Measurements from ENCODE around the gene TRERF1. TPM values are rescaled to one million over a fixed set of nuclear protein-coding genes. Genes with fewer than 3 reads are reported as not detected.

Gene TRERF1
- total RNA-seq, 5 donors from 2014 or later (not counting 1 experiment from before 2014, with no cell fraction given): 20.5 to 52.2 (median 25.6) TPM

GRCh38 chr6:42452171-42453030 is 675 bp upstream of the TRERF1 start:
- under 1% methylated on average over 63 of the region's 78 CpGs for WGBS (ENCODE audit: insufficient coverage)
- ATAC-seq (replicated peaks in 1 of 4) (peak; percentile 41 to 50 (median 48)), DNase-seq (peak in 33 of 35 experiments; percentile 22 to 73 (median 46))
- Mint-ChIP-seq H3K9me3 (no peaks in the 10 kb centered on the region), H3K4me3 (peak overlapping the region; percentile 89 to 99 (median 93)), H3K36me3 (peaks cover 12% of the 10 kb centered on the region), H3K4me1 (peaks cover 40 to 50% (median 42%) of the 10 kb centered on the region in 3 donors), H3K27me3 (no peaks in the 10 kb centered on the region), H3K27ac (peak overlapping the region; percentile 95 to 96)
- H3K9me3 ChIP-seq: no peaks in the 10 kb centered on the region
- peak overlapping the region; percentile 66 to 87 for H3K4me3 ChIP-seq (ENCODE audit: control insufficient read depth in 1 of 2, extremely low read depth in 1 of 2, low read length in 1 of 2)
- no peaks in the 10 kb centered on the region for H3K27me3 ChIP-seq (replicated peaks in 1 of 2; ENCODE audit: control insufficient read depth in 2 of 2, extremely low read depth in 1 of 2, insufficient read depth in 2 of 2, low read length in 1 of 2)
- CTCF ChIA-PET: interaction anchor here (0.6 to 1.9 kb wide), 5 partner anchors 10 to 79 kb away, joined by 3 to 13 read pairs (median 4); no protein-coding TSS in a partner anchor
- POLR2A ChIA-PET: interaction anchor here (0.5 to 2.2 kb wide), 5 partner anchors 8 to 94 kb away, joined by 4 to 8 read pairs (median 4); no protein-coding TSS in a partner anchor
- no peaks in the 10 kb centered on the region for H3K36me3 ChIP-seq (ENCODE audit: control insufficient read depth in 2 of 2, extremely low read depth in 1 of 2, insufficient read depth in 1 of 2, low read length in 1 of 2)
- H3K4me1 ChIP-seq (ENCODE audit: control insufficient read depth in 1 of 2, extremely low read depth in 1 of 2, insufficient read depth in 2 of 2, low read length in 2 of 2): peaks cover 18 to 31% of the 10 kb centered on the region in 2 experiments
- H3K27ac ChIP-seq (ENCODE audit: low read length): peak overlapping the region; percentile 67

GRCh38 chr6:42450477-42451332 is 1.0 kb downstream of the TRERF1 start:
- Mint-ChIP-seq H3K4me3 (peak overlapping the region; percentile 89 to 99 (median 93)), H3K36me3 (peaks cover 19% of the 10 kb centered on the region), H3K9me3 (no peaks in the 10 kb centered on the region), H3K27ac (peak overlapping the region; percentile 95 to 96), H3K27me3 (no peaks in the 10 kb centered on the region), H3K4me1 (peaks cover 57 to 64% (median 58%) of the 10 kb centered on the region in 3 donors)
- Histone ChIP-seq H3K36me3 (ENCODE audit: control insufficient read depth in 2 of 2, extremely low read depth in 1 of 2, insufficient read depth in 1 of 2, low read length in 1 of 2) (no peaks in the 10 kb centered on the region), H3K4me3 (ENCODE audit: control insufficient read depth in 1 of 2, extremely low read depth in 1 of 2, low read length in 1 of 2) (peak overlapping the region; percentile 66 to 81), H3K4me1 (ENCODE audit: control insufficient read depth in 1 of 2, extremely low read depth in 1 of 2, insufficient read depth in 2 of 2, low read length in 2 of 2) (peaks cover 18 to 37% of the 10 kb centered on the region in 2 experiments), H3K9me3 (no peaks in the 10 kb centered on the region), H3K27me3 (replicated peaks in 1 of 2; ENCODE audit: control insufficient read depth in 2 of 2, extremely low read depth in 1 of 2, insufficient read depth in 2 of 2, low read length in 1 of 2) (no peaks in the 10 kb centered on the region), H3K27ac (ENCODE audit: low read length) (peak overlapping the region; percentile 67)
- CTCF ChIA-PET: interaction anchor here (0.5 to 1.9 kb wide), 4 partner anchors 11 to 251 kb away, joined by 3 to 13 read pairs (median 8); no protein-coding TSS in a partner anchor
- 0% methylated on average over 4 of the region's 22 CpGs for WGBS (ENCODE audit: insufficient coverage)
- DNase-seq (peak in 13 of 35 experiments; percentile 6 to 50 (median 16)), ATAC-seq (replicated peaks in 1 of 4) (no peak)
- POLR2A ChIA-PET: interaction anchor here (0.6 to 2.2 kb wide), 8 partner anchors 16 to 1151 kb away, joined by 3 to 11 read pairs (median 6); partner anchors contain the start of gene TOMM6 (in 1 of the 2)

- H3K4me1 Mint-ChIP-seq: peaks cover 63 to 71% (median 65%) of the 10 kb centered on the region in 3 donors
- Histone ChIP-seq H3K27ac (ENCODE audit: low read length) (peak overlapping the region; percentile 67), H3K27me3 (replicated peaks in 1 of 2; ENCODE audit: control insufficient read depth in 2 of 2, extremely low read depth in 1 of 2, insufficient read depth in 2 of 2, low read length in 1 of 2) (no peaks in the 10 kb centered on the region), H3K4me3 (ENCODE audit: control insufficient read depth in 1 of 2, extremely low read depth in 1 of 2, low read length in 1 of 2) (peak overlapping the region; percentile 66 to 81), H3K9me3 (no peaks in the 10 kb centered on the region), H3K36me3 (ENCODE audit: control insufficient read depth in 2 of 2, extremely low read depth in 1 of 2, insufficient read depth in 1 of 2, low read length in 1 of 2) (no peaks in the 10 kb centered on the region), H3K4me1 (ENCODE audit: control insufficient read depth in 1 of 2, extremely low read depth in 1 of 2, insufficient read depth in 2 of 2, low read length in 2 of 2) (peaks cover 18 to 41% of the 10 kb centered on the region in 2 experiments)
- peak overlapping the region; percentile 95 to 96 for H3K27ac Mint-ChIP-seq
- peak overlapping the region; percentile 89 to 99 (median 93) for H3K4me3 Mint-ChIP-seq
- ATAC-seq (replicated peaks in 1 of 4): no peak
- 24% methylated on average over 4 of the region's 9 CpGs for WGBS (ENCODE audit: insufficient coverage)
- no peaks in the 10 kb centered on the region for H3K9me3 Mint-ChIP-seq
- POLR2A ChIA-PET: interaction anchor here (0.5 to 2.2 kb wide), 4 partner anchors 26 to 397 kb away, joined by 3 to 8 read pairs (median 6); no protein-coding TSS in a partner anchor
- H3K27me3 Mint-ChIP-seq: no peaks in the 10 kb centered on the region
- peaks cover 19% of the 10 kb centered on the region for H3K36me3 Mint-ChIP-seq
- CTCF ChIA-PET: interaction anchor here in 1 of 2 donors (0.7 to 1.9 kb wide), 4 partner anchors 17 to 151 kb away, joined by 3 to 13 read pairs (median 7); no protein-coding TSS in a partner anchor
- DNase-seq: peak in 1 of 35 experiments; percentile 23
Measured at GRCh38 chr6:42449917-42450476, 1.7 kb downstream of the TRERF1 start.

GRCh38 chr6:42448927-42449659 is 2.6 kb downstream of the TRERF1 start:
- ChIA-PET CTCF (interaction anchor here (0.5 to 1.6 kb wide), 6 partner anchors 16 to 515 kb away, joined by 3 to 10 read pairs (median 4); no protein-coding TSS in a partner anchor), POLR2A (interaction anchor here in 1 of 2 donors (0.5 to 0.7 kb wide), 2 partner anchors 59 to 396 kb away, joined by 4 to 7 read pairs; no protein-coding TSS in a partner anchor)
- peak in 1 of 35 experiments; percentile 27 for DNase-seq
- H3K36me3 ChIP-seq (ENCODE audit: control insufficient read depth in 2 of 2, extremely low read depth in 1 of 2, insufficient read depth in 1 of 2, low read length in 1 of 2): no peaks in the 10 kb centered on the region
- H3K27ac ChIP-seq (ENCODE audit: low read length): peak overlapping the region; percentile 67
- no peaks in the 10 kb centered on the region for H3K27me3 Mint-ChIP-seq
- 17% methylated on average over 1 of the region's 7 CpGs for WGBS (ENCODE audit: insufficient coverage)
- H3K4me1 Mint-ChIP-seq: peaks cover 69 to 77% (median 69%) of the 10 kb centered on the region in 3 donors
- no peaks in the 10 kb centered on the region for H3K9me3 ChIP-seq
- peaks cover 19% of the 10 kb centered on the region for H3K36me3 Mint-ChIP-seq
- H3K27me3 ChIP-seq (replicated peaks in 1 of 2; ENCODE audit: control insufficient read depth in 2 of 2, extremely low read depth in 1 of 2, insufficient read depth in 2 of 2, low read length in 1 of 2): no peaks in the 10 kb centered on the region
- peak overlapping the region; percentile 95 to 96 for H3K27ac Mint-ChIP-seq
- peak overlapping the region; percentile 89 to 99 (median 93) for H3K4me3 Mint-ChIP-seq
- peak overlapping the region in 1 of 2 donors; percentile 66 for H3K4me3 ChIP-seq (ENCODE audit: control insufficient read depth in 1 of 2, extremely low read depth in 1 of 2, low read length in 1 of 2)
- H3K4me1 ChIP-seq (ENCODE audit: control insufficient read depth in 1 of 2, extremely low read depth in 1 of 2, insufficient read depth in 2 of 2, low read length in 2 of 2): peaks cover 24 to 50% of the 10 kb centered on the region in 2 experiments
- ATAC-seq (replicated peaks in 1 of 4): no peak
- H3K9me3 Mint-ChIP-seq: no peaks in the 10 kb centered on the region

DNA sequence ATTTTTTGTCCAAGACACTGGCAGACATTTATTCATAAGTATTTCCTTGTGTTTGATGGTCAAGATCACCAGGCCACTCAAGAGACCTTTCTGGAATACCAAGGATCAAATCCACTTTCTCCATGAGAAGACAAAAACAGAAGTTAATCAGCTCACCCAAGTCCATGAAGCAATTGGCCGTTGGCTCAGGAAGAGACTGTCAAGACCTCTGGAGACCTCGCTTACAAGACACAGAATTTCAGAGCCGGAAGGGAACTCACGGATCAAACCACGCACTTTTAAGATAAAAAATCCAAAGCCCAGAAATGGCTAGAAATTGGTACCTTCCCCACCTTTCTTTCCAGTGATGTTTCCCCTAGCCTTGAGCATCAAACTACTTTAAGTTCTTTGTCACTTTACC is 3.3 kb downstream of the TRERF1 start:
- 88% methylated on average over 5 of the region's 5 CpGs for WGBS (ENCODE audit: insufficient coverage)
- ATAC-seq (replicated peaks in 1 of 4) (no peak), DNase-seq (no peak)
- Mint-ChIP-seq H3K27ac (peak overlapping the region; percentile 95 to 96), H3K9me3 (no peaks in the 10 kb centered on the region), H3K4me3 (peak overlapping the region; percentile 89 to 99 (median 93)), H3K4me1 (peaks cover 72 to 80% (median 72%) of the 10 kb centered on the region in 3 donors), H3K36me3 (peaks cover 19% of the 10 kb centered on the region), H3K27me3 (no peaks in the 10 kb centered on the region)
- Histone ChIP-seq H3K4me1 (ENCODE audit: control insufficient read depth in 1 of 2, extremely low read depth in 1 of 2, insufficient read depth in 2 of 2, low read length in 2 of 2) (peaks cover 19 to 50% of the 10 kb centered on the region in 2 experiments), H3K27me3 (replicated peaks in 1 of 2; ENCODE audit: control insufficient read depth in 2 of 2, extremely low read depth in 1 of 2, insufficient read depth in 2 of 2, low read length in 1 of 2) (no peaks in the 10 kb centered on the region), H3K36me3 (ENCODE audit: control insufficient read depth in 2 of 2, extremely low read depth in 1 of 2, insufficient read depth in 1 of 2, low read length in 1 of 2) (no peaks in the 10 kb centered on the region), H3K4me3 (ENCODE audit: control insufficient read depth in 1 of 2, extremely low read depth in 1 of 2, low read length in 1 of 2) (no peak overlapping the region), H3K9me3 (no peaks in the 10 kb centered on the region), H3K27ac (ENCODE audit: low read length) (peak overlapping the region; percentile 67)
- CTCF ChIA-PET: interaction anchor here in 1 of 2 donors (0.7 to 1.6 kb wide), 3 partner anchors 16 to 150 kb away, joined by 4 to 10 read pairs (median 4); no protein-coding TSS in a partner anchor
- POLR2A ChIA-PET: no interaction called here
